Nephron (organoid): ENCODE measurements around the gene ZNF160.
"Not testable (repeated sequence)": the region's sequence is repeated elsewhere in the genome, so short reads cannot be mapped to it uniquely, and the experiment has no call there.

Experiments
- H3K27ac Mint-ChIP-seq, 3 experiments: 2 replicates each; pipeline ENCODE4 v1.8.0; 2020; ENCODE audit warnings: mixed read lengths in 3 of 3, mild to moderate bottlenecking in 2 of 3, moderate library complexity in 1 of 3
- H3K27me3 Mint-ChIP-seq: 2 replicates; pipeline ENCODE4 v1.8.0; 2021; ENCODE audit warnings: low read depth, mild to moderate bottlenecking, moderate library complexity, mixed read lengths
- H3K36me3 Mint-ChIP-seq: 2 replicates; pipeline ENCODE4 v1.8.0; 2020; ENCODE audit warnings: low read depth, mixed read lengths
- H3K4me1 Mint-ChIP-seq: 2 replicates; pipeline ENCODE4 v1.8.0; 2020; ENCODE audit warnings: mixed read lengths
- H3K4me3 Mint-ChIP-seq, 3 experiments: 2 replicates each; pipeline ENCODE4 v1.8.0; 2020; ENCODE audit warnings: mild to moderate bottlenecking in 3 of 3, mixed read lengths in 3 of 3, moderate library complexity in 2 of 3
- H3K9me3 Mint-ChIP-seq: 2 replicates; pipeline ENCODE4 v1.8.0; 2020; ENCODE audit warnings: mixed read lengths
- CTCF ChIP-seq, 3 experiments: fragments of 200-600 bp; sonication (generic); IDR thresholded peaks; one replicate each; pipeline ENCODE4 v1.5.0; 2021; ENCODE audit warnings: antibody characterized with exemption in 3 of 3; ENCODE audit not compliant: unreplicated experiment in 3 of 3

ZNF160 gene

GRCh38 chr19:53037101-53038097 lies 65.8 kb downstream of the ZNF160 start:
- H3K27ac Mint-ChIP-seq: peak overlapping the region; percentile 36 to 83 (median 45)
- peak overlapping the region; percentile 87 to 94 (median 93) for H3K4me3 Mint-ChIP-seq
- TF ChIP-seq CTCF (IDR thresholded peaks at IDR 0.05; ENCODE audit: unreplicated experiment in 3 of 3): no peak
- H3K27me3 Mint-ChIP-seq: no peaks in the 10 kb centered on the region
- H3K36me3 Mint-ChIP-seq: peaks cover 13% of the 10 kb centered on the region
- H3K4me1 Mint-ChIP-seq: peaks cover 4% of the 10 kb centered on the region
- peaks cover 3% of the 10 kb centered on the region for H3K9me3 Mint-ChIP-seq

- peaks cover 13% of the 10 kb centered on the region for H3K36me3 Mint-ChIP-seq
- peak overlapping the region; percentile 54 to 69 (median 63) for H3K4me3 Mint-ChIP-seq
- TF ChIP-seq CTCF (IDR thresholded peaks at IDR 0.05; ENCODE audit: unreplicated experiment in 3 of 3): no peak
- H3K4me1 Mint-ChIP-seq: peaks cover 4% of the 10 kb centered on the region
- peaks cover 6% of the 10 kb centered on the region for H3K9me3 Mint-ChIP-seq
- peak overlapping the region in 1 of 3 experiments; percentile 62 for H3K27ac Mint-ChIP-seq
- H3K27me3 Mint-ChIP-seq: no peaks in the 10 kb centered on the region
Observed at GRCh38 chr19:53034948-53035675, 68.1 kb downstream of the ZNF160 start.

DNA sequence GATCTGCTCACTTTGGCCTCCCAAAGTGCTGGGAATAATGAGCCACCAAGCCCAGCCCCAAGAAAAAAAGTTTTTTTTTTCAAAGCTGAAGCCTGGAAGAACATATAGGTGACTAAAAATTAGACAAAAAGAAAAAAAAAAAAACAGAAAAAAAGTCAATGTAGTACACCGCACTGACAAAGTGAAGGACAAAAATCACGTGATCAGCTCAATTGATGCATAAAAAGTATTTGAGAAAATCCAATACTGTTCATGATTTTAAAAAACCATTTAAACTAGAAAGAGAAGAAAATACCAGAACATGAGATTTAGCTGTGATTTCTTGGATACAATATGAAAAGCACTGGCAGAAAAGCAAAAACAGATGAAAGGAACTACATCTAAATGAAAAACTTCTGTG lies 69.2 kb downstream of the ZNF160 start:
- peaks cover 4% of the 10 kb centered on the region for H3K4me1 Mint-ChIP-seq
- H3K4me3 Mint-ChIP-seq: peak overlapping the region in 2 of 3 experiments; percentile 16 to 42
- TF ChIP-seq CTCF (IDR thresholded peaks at IDR 0.05; ENCODE audit: unreplicated experiment in 3 of 3): no peak
- H3K27me3 Mint-ChIP-seq: no peaks in the 10 kb centered on the region
- H3K27ac Mint-ChIP-seq: no peak overlapping the region
- peaks cover 13% of the 10 kb centered on the region for H3K36me3 Mint-ChIP-seq
- H3K9me3 Mint-ChIP-seq: peaks cover 6% of the 10 kb centered on the region

- H3K36me3 Mint-ChIP-seq, H3K4me3 Mint-ChIP-seq, H3K4me1 Mint-ChIP-seq, H3K27ac Mint-ChIP-seq, H3K27me3 Mint-ChIP-seq: not testable (repeated sequence)
- peaks cover 16% of the 10 kb centered on the region for H3K9me3 Mint-ChIP-seq
Observed at GRCh38 chr19:53028306-53028705, 74.9 kb downstream of the ZNF160 start.

DNA sequence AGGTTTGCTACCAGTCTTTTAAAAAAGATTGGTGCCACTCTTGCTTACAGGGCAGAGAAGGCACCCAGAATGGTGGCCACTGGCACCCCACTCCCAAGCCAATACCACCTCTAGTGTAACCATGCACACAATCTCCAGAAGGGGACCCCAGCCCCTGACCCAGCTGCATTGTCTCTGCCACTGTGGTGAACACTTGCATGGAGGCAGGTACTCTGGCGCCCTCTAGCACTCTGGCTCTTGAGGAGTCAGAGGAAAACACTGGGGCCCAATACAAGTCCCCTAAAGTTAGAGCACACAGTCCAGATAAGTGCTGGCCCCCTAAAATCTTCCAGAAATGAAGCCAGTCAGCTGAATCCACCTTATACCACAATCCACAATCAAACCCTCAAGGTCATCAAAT lies 83.5 kb downstream of the ZNF160 start:
- no peaks in the 10 kb centered on the region for H3K27me3 Mint-ChIP-seq
- H3K4me3 Mint-ChIP-seq: no peak overlapping the region
- H3K9me3 Mint-ChIP-seq: peaks cover 26% of the 10 kb centered on the region
- H3K4me1 Mint-ChIP-seq: no peaks in the 10 kb centered on the region
- H3K36me3 Mint-ChIP-seq: peaks cover 17% of the 10 kb centered on the region
- no peak overlapping the region for H3K27ac Mint-ChIP-seq
- TF ChIP-seq CTCF (IDR thresholded peaks at IDR 0.05; ENCODE audit: unreplicated experiment in 3 of 3): no peak
